Measurements from ENCODE around the gene ZKSCAN3.
"Not testable (repeated sequence)": the region's sequence is repeated elsewhere in the genome, so short reads cannot be mapped to it uniquely, and the experiment has no call there.

The ZKSCAN3 gene

DNA sequence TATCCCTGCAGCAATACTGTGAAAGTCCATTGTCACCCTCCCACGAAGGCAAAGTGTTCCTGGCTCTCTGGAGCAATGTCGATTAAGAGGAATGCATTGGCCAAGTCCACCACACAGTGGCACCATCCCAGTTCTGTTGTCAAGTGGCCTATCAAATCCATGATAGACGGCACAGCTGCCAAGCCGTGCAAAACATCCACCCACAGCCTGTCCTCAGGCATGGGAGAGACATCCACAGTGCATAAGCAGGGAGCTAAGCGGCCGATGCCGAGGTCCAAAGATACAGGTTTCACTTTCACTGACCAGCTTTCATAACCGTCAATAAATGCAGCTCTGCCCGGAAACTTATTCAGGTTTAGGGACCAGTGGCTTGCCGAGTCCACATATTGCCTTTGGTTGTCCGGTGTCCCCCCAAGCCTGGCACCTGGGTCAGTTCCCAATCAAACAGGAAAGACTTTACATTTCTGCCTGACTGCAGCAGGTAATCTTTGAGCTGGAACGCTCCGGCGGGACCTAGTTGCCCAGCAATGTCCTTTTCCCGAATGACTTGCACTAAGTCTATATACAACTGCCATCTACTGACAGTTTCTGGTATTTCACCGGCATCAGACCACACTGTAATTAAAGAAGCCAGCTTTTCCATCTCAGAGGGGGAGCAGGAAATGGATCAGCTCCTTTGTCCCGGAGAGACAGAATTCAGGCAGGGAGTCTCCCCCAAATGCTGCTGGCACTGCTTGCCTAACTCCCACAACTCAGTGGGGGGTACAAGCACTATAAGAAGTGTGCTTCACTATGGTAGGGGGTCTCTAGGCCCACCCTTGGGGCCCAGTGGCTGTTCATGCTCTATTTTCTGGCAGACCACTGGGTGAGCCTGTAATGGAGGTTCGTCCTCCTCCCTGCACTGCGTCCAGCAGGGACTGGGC is 6.3 kb downstream of the ZKSCAN3 start:
- Histone ChIP-seq H3K36me3 (ENCODE audit: control insufficient read depth, insufficient read depth, low read length) (peaks cover 28% of the 10 kb centered on the region), H3K27ac (ENCODE audit: low read depth, low read length, severe bottlenecking) (peak overlapping the region; percentile 50), H3K4me1 (ENCODE audit: control insufficient read depth, insufficient read depth, low read length, poor library complexity, severe bottlenecking) (peaks cover 9% of the 10 kb centered on the region), H3K4me3 (ENCODE audit: extremely low read depth, insufficient read depth, low read length, poor library complexity, severe bottlenecking) (peak overlapping the region; percentile 20), H3K9me3 (ENCODE audit: control insufficient read depth, low read length) (no peaks in the 10 kb centered on the region)
- WGBS, 2 experiments (ENCODE audit: insufficient coverage in 2 of 2) = 30 to 34% methylated on average over 18 to 19 of the region's 19 CpGs

DNA sequence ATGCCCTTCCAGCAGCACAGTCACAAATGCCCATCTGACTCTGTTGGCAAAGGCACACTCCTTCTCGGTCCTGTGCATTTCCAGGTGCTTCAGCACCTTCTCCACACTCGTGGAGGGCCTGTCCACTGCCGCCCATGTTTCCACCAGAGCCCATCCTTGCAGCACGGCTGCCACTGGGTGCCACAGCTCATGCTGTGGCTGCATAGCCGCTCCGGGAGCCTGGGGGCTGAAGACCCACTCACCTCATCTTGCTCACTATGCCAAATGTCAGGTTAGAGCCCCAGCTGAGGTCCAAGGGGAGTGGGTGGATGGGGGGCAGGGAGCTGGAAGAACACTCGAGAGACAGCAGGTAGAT is 6.9 kb downstream of the ZKSCAN3 start:
- Histone ChIP-seq H3K4me1 (ENCODE audit: control insufficient read depth, insufficient read depth, low read length, poor library complexity, severe bottlenecking) (peaks cover 9% of the 10 kb centered on the region), H3K27ac (ENCODE audit: low read depth, low read length, severe bottlenecking) (no peak overlapping the region), H3K9me3 (ENCODE audit: control insufficient read depth, low read length) (no peaks in the 10 kb centered on the region), H3K4me3 (ENCODE audit: extremely low read depth, insufficient read depth, low read length, poor library complexity, severe bottlenecking) (no peak overlapping the region), H3K36me3 (ENCODE audit: control insufficient read depth, insufficient read depth, low read length) (peaks cover 34% of the 10 kb centered on the region)
- 83 to 94% methylated on average over 5 to 6 of the region's 7 CpGs for WGBS, 2 experiments (ENCODE audit: insufficient coverage in 2 of 2)

- no peak overlapping the region for H3K27ac ChIP-seq (ENCODE audit: low read depth, low read length, severe bottlenecking)
- H3K36me3 ChIP-seq (ENCODE audit: control insufficient read depth, insufficient read depth, low read length) = peaks cover 38% of the 10 kb centered on the region
- no peak overlapping the region for H3K4me3 ChIP-seq (ENCODE audit: extremely low read depth, insufficient read depth, low read length, poor library complexity, severe bottlenecking)
- H3K9me3 ChIP-seq (ENCODE audit: control insufficient read depth, low read length) = no peaks in the 10 kb centered on the region
- 79 to 100% methylated on average over 5 to 6 of the region's 6 CpGs for WGBS, 2 experiments (ENCODE audit: insufficient coverage in 2 of 2)
- H3K4me1 ChIP-seq (ENCODE audit: control insufficient read depth, insufficient read depth, low read length, poor library complexity, severe bottlenecking) = peaks cover 9% of the 10 kb centered on the region
These were observed 7.3 kb downstream of the ZKSCAN3 start for GRCh38 chr6:28357036-28357435.

GRCh38 chr6:28359562-28359961 is 9.8 kb downstream of the ZKSCAN3 start:
- H3K9me3 ChIP-seq (ENCODE audit: control insufficient read depth, low read length); H3K27ac ChIP-seq (ENCODE audit: low read depth, low read length, severe bottlenecking); H3K4me3 ChIP-seq (ENCODE audit: extremely low read depth, insufficient read depth, low read length, poor library complexity, severe bottlenecking); H3K4me1 ChIP-seq (ENCODE audit: control insufficient read depth, insufficient read depth, low read length, poor library complexity, severe bottlenecking): not testable (repeated sequence)
- WGBS, 2 experiments (ENCODE audit: insufficient coverage in 2 of 2) = 99% methylated on average over 11 of the region's 16 CpGs; no CpG with 5 or more reads in 1 of the 2 experiments
- H3K36me3 ChIP-seq (ENCODE audit: control insufficient read depth, insufficient read depth, low read length) = peaks cover 44% of the 10 kb centered on the region

GRCh38 chr6:28360961-28361360 is 11.2 kb downstream of the ZKSCAN3 start:
- Histone ChIP-seq H3K4me1 (ENCODE audit: control insufficient read depth, insufficient read depth, low read length, poor library complexity, severe bottlenecking) (peaks cover 9% of the 10 kb centered on the region), H3K9me3 (ENCODE audit: control insufficient read depth, low read length) (no peaks in the 10 kb centered on the region), H3K4me3 (ENCODE audit: extremely low read depth, insufficient read depth, low read length, poor library complexity, severe bottlenecking) (no peak overlapping the region), H3K27ac (ENCODE audit: low read depth, low read length, severe bottlenecking) (no peak overlapping the region), H3K36me3 (ENCODE audit: control insufficient read depth, insufficient read depth, low read length) (peaks cover 58% of the 10 kb centered on the region)
- no CpG with 5 or more reads among the region's 2 CpGs for WGBS, 2 experiments (ENCODE audit: insufficient coverage in 2 of 2)

- H3K4me1 ChIP-seq (ENCODE audit: control insufficient read depth, insufficient read depth, low read length, poor library complexity, severe bottlenecking); H3K4me3 ChIP-seq (ENCODE audit: extremely low read depth, insufficient read depth, low read length, poor library complexity, severe bottlenecking); H3K27ac ChIP-seq (ENCODE audit: low read depth, low read length, severe bottlenecking); H3K9me3 ChIP-seq (ENCODE audit: control insufficient read depth, low read length): not testable (repeated sequence)
- WGBS, 2 experiments (ENCODE audit: insufficient coverage in 2 of 2) = 94 to 96% methylated on average over 4 of the region's 4 CpGs
- peaks cover 51% of the 10 kb centered on the region for H3K36me3 ChIP-seq (ENCODE audit: control insufficient read depth, insufficient read depth, low read length)
These were observed 15.8 kb downstream of the ZKSCAN3 start for GRCh38 chr6:28365590-28365989.

DNA sequence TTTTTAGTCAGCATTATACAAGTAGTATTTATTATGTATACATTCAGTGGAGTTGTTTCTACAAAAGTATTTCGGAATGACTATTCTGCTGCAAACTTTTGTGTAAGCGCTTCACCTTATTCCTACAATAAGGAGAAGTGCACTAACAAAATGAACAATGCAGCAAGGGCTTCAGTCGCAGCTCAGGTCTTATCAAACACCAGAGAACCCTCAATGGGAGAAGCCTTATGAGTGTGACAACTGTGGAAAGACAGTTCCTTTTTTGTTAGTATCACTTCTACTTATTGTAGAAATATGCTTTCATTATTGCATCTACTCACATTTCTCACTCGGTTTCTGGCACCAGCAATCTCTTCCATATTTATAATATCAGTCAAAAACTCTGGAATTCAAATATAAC is 18.8 kb downstream of the ZKSCAN3 start:
- WGBS, 2 experiments (ENCODE audit: insufficient coverage in 2 of 2) = 80% methylated on average over 1 of the region's 4 CpGs; no CpG with 5 or more reads in 1 of the 2 experiments
- H3K4me3 ChIP-seq (ENCODE audit: extremely low read depth, insufficient read depth, low read length, poor library complexity, severe bottlenecking) = no peak overlapping the region
- H3K27ac ChIP-seq (ENCODE audit: low read depth, low read length, severe bottlenecking) = no peak overlapping the region
- H3K4me1 ChIP-seq (ENCODE audit: control insufficient read depth, insufficient read depth, low read length, poor library complexity, severe bottlenecking) = no peaks in the 10 kb centered on the region
- no peaks in the 10 kb centered on the region for H3K9me3 ChIP-seq (ENCODE audit: control insufficient read depth, low read length)
- H3K36me3 ChIP-seq (ENCODE audit: control insufficient read depth, insufficient read depth, low read length) = peaks cover 28% of the 10 kb centered on the region

- 88 to 94% methylated on average over 2 of the region's 3 CpGs for WGBS, 2 experiments (ENCODE audit: insufficient coverage in 2 of 2)
- H3K9me3 ChIP-seq (ENCODE audit: control insufficient read depth, low read length) = no peaks in the 10 kb centered on the region
- H3K27ac ChIP-seq (ENCODE audit: low read depth, low read length, severe bottlenecking) = no peak overlapping the region
- H3K4me3 ChIP-seq (ENCODE audit: extremely low read depth, insufficient read depth, low read length, poor library complexity, severe bottlenecking) = no peak overlapping the region
- peaks cover 20% of the 10 kb centered on the region for H3K36me3 ChIP-seq (ENCODE audit: control insufficient read depth, insufficient read depth, low read length)
- H3K4me1 ChIP-seq (ENCODE audit: control insufficient read depth, insufficient read depth, low read length, poor library complexity, severe bottlenecking) = no peaks in the 10 kb centered on the region
These were observed 19.7 kb downstream of the ZKSCAN3 start for GRCh38 chr6:28369463-28369862.

DNA sequence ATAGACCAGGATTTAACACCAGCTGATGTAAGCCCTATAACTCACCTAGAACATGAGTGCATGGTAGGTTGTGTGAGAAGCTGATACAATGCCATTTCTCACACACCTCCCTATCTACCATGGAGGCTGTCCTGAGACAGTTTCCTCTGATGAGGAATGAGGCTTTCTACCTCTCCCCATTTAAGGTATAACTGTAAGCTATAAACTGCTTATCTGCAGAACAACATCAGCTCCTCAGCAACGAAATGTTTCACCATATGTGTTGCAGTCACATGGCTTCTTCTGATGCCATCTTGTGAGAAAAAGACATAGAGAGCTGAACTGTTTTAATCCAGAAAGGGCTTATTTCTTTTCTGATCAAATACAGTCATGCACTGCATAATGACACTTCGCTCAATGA is 20.7 kb downstream of the ZKSCAN3 start:
- Histone ChIP-seq H3K9me3 (ENCODE audit: control insufficient read depth, low read length) (no peaks in the 10 kb centered on the region), H3K4me1 (ENCODE audit: control insufficient read depth, insufficient read depth, low read length, poor library complexity, severe bottlenecking) (no peaks in the 10 kb centered on the region), H3K27ac (ENCODE audit: low read depth, low read length, severe bottlenecking) (no peak overlapping the region), H3K36me3 (ENCODE audit: control insufficient read depth, insufficient read depth, low read length) (peaks cover 11% of the 10 kb centered on the region), H3K4me3 (ENCODE audit: extremely low read depth, insufficient read depth, low read length, poor library complexity, severe bottlenecking) (no peak overlapping the region)
- 100% methylated on average over 1 of the region's 2 CpGs for WGBS, 2 experiments (ENCODE audit: insufficient coverage in 2 of 2)

DNA sequence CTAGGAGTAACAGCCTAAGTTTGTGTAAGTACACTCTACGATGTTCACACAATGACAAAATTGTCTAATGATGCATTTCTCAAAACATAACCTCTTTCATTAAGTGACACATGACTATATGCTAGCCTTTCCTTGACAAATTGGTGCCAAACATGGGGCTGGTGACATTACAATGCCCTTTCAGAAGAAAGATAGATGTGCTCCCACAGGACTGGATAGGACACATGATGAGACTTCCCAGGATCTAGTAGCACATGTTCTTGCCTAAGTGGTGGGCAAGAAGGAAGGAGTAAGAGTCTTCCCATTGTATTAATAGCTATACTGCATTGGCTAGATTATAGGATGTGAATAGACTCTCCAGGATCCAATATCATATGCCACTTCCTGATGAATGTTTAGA is 21.5 kb downstream of the ZKSCAN3 start:
- Histone ChIP-seq H3K27ac (ENCODE audit: low read depth, low read length, severe bottlenecking) (no peak overlapping the region), H3K4me1 (ENCODE audit: control insufficient read depth, insufficient read depth, low read length, poor library complexity, severe bottlenecking) (no peaks in the 10 kb centered on the region), H3K36me3 (ENCODE audit: control insufficient read depth, insufficient read depth, low read length) (peaks cover 9% of the 10 kb centered on the region), H3K9me3 (ENCODE audit: control insufficient read depth, low read length) (no peaks in the 10 kb centered on the region), H3K4me3 (ENCODE audit: extremely low read depth, insufficient read depth, low read length, poor library complexity, severe bottlenecking) (no peak overlapping the region)
- WGBS, 2 experiments (ENCODE audit: insufficient coverage in 2 of 2) = 90% methylated on average over 1 of the region's 1 CpG; no CpG with 5 or more reads in 1 of the 2 experiments

Data from mesodermal cell (in vitro differentiated cells).